HG03432 (cell line): ENCODE results near the gene NSD2.

Source experiments
- ATAC-seq: cut with Tn5 transposase; IDR thresholded peaks from one replicate; pipeline ENCODE4 v1.9.1; 2021; ENCODE audit warnings: mild to moderate bottlenecking, moderate library complexity; ENCODE audit not compliant: unreplicated experiment

The NSD2 gene

DNA sequence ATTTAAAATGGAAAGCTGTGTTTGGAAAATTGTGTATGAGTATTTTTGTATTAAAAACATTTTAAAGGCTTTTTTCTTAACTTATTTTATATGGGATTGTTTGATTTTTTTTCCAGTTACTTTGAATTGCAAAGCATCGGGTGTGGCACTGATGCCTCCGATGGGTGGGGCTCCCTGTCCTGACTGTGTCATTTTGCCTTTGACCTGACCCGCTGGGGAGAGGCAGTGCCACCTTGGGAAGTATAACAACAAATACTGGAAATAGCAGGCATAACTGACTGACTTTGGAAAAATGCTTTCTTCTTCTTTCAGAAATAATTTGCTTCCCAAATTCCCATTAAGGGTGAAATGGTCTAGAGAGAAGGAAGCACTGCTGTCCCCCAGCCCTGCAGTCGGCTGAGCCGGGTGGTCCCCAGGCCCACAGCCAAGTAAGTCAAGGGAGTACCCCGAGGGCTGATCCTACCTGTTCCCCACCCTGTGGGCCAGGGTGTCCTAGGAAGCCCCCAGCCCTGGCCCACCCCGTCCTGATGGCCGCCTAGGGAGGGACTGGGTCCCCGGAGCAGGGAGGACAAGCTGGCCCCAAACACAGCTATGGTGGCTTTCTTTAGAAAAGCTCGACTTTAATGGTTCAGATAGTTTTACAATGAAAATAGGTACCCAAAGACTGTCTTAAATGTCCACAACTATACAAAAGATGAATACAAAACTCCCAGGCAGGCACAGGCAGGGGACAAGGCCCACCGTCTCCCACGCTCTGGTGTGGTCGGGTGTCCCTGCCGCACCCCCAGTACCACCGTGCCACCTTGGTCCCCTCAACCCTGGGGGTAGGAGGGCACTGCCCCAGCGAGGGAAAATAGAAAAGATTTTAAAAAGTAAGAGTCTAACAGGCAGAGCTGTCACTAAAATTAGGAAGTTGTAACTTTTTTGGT is 111.2 kb downstream of the NSD2 start:
- no peak for ATAC-seq

DNA sequence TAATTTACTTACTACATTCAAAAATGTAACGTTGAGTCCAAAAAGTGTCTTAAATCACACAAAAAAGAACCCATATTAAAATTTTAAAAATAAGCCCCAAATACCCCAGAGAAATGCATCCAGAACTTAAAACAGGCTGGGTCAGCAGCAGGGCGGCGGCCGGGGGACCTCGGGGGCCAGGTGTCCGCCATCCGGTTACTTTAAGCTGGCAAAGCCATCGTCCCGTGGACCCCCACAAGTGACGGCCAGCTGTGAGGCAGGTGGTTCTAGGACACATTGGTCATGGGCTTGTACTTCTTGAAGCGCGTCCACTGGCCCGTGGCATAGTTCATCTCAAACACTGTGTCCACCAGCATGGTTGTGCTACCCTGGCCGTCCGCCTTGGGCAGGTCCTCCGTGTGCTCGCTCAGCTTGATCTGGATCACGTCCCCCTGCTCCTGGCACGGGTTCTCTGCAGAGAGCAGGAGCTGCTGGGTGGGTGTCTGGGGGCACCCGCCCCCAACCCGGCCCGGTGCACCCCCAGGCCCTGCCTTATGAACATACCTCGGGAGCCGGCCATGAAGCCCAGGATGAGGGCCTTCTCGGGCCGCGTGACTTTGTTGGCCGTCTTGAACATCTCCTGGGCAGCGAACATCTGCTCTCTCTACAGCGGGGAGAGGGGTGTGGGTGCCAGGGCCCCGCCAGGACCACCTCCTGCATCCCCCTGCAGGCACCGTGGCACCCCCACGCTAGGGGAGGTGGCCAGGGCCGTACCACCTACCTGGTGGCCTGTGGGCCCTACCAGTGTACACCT is 112.1 kb downstream of the NSD2 start:
- ATAC-seq: no peak

DNA sequence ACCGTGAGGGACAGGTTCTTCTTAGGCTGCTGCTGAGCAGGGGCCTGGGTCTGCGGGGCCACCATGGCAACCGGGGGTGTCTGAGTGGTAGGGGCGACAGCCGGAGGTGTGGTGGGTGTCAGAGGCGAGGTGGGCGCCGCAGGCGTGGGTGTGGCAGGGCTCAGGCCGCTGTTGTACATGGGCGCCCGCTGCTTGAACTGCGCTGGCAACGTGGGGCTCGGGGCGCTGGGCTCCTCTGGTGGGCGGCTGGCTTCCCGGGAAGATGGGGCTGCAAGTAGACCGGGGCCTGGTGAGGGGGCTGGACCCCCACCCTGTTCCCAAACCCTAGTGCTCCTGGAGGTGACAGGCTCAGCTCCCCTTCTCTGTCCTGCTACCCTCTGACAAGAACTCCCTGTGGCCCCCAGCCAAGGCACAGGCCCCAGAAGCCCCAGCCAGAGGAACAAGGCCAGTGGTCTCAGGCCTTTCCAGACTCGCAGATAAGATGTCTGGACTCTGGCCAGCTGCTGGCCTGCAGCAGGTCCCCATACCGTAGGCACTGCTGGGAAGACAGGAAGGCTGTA is 112.7 kb downstream of the NSD2 start:
- ATAC-seq: no peak

DNA sequence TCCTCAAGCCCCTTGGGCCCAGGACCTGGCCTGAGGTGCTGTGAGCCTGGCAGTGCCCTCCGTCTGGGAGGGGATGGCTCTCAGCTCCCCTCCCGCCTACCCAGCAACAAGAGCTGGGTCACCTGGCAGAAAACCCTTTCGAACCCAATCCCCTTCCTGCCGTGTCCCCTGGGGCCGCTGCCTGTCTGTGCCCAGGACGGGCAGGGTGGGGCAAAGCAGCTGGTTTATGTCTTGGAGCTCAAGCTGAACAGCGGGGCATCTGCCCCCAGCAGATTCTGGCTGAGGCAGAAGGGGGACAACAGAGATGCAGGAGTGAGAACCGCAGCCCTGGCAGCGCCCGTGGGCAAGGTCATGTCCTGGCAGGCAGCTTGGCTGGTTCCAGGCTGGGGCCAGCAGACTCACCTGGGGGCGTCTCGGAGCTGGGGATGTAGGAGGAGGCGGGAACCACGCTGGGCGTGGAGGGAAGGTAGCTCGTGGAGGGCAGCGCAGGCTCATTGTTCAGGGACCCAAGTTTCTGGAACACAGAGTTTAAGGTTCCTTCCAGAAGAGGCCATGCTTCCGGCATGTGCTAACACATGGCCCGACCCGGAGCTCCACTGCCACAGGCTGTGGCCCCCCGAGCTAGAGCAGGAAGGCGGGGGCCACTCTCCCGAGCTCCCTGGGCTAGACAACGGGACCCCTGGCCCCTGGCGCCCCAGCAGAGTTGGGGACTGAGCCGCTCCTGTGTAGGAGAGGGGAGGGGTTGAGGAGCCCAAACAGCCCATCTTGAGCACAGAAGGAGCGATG is 113.4 kb downstream of the NSD2 start:
- no peak for ATAC-seq

DNA sequence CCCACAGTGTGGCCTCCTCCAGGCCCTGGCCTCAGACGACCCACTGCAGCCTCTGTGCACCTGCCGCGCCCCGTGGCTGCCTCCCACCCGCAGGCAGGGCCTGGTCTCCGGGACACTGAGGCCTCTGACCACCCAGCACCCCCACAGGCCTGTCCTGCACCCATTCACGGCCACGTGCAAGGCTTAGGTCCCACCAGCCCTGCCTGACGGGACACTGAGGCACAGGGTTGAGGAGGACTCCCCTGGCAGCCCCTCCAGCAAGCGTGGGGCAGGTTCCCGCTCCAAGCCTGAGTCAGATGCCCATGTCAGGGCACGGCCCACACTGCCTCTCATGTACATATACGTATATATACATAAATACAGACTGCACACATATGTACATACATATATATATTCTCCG is 114.1 kb downstream of the NSD2 start:
- ATAC-seq: no peak

DNA sequence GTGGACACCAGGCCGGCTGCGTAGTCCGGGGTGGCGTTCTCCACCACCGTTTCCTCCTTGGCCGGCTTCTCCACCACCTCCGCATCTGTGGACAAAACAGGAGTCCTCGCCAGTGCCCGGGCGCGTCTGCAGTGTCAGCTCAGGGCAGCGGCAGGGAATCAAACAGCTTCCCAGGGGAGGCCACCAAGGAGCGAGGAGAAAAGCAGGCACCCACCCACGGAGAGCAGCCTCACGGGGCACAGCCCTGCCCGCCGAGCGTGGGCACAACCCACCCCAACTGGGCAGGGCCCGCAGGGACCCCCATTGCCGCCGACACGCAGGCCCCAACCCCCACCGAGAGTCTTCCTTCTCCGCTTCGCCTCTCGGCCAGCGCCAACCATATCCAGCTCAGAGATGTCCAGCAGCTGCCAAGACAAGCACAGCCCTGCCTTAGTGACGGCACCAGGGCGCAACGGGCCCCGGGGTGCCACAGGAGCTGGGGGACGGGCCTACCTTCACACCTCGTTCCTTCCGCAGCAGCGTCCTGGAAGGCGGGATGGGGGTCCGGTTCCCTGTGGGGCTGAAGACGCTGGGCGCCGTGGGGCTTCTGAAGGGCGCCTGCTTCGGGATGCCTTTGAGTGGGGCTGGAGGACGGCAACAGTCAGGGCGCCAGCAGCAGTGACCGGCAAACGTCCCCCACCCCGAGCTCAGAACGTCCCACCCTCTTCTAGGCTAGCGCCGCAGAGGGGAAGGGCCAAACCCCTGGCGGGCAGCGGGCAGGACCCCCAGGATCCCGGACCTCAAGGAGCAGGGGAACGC is 114.8 kb downstream of the NSD2 start:
- no peak for ATAC-seq

DNA sequence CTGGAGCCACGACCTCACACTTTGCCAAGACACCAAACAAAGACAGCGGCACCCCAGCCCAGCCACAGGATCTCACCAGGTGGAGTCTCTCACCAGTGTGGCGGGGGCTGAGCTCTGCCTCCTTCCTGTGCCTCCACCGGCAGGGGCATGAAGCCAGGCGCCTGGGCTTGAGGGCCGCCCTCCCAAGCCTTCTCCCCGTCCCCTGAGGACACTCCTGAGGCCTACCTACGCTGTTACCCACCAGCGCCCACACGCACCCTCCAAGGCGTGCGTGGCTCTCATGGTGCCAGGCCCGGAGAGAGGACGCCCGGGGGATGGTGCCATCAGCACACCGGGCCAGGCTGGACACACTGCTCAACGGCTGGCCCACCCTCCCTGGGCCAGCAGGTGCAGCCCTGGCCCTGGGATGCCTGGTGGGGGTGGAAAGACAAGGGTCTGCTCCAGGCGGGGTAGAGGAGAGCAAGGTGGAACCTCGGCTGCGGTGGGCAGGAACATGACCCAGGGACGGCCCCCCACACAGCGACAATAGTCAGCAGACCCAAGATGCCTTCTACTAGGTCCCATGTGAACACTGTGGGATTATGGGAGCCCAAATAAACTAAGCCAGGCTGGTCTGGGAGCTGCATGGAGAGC is 115.5 kb downstream of the NSD2 start:
- no peak for ATAC-seq

DNA sequence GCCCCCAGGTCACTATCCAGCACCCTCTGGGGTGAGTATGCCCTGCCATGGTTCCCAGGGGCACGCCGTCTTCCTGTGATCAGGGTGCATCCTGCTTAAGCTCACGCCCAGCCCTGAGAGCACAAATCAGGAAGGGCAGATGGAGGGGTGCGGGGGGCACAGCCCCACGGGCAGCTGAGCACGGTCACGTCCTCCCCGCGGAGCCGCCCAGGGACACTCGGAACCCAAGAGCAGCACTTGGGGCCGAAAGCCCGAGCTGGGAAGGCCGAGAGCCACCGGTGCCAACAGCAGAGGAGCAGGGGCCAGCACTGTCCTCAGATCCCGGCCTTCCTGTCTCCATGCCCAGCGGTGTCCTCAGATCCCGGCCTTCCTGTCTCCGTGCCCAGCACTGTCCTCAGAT is 116.1 kb downstream of the NSD2 start:
- no peak for ATAC-seq

DNA sequence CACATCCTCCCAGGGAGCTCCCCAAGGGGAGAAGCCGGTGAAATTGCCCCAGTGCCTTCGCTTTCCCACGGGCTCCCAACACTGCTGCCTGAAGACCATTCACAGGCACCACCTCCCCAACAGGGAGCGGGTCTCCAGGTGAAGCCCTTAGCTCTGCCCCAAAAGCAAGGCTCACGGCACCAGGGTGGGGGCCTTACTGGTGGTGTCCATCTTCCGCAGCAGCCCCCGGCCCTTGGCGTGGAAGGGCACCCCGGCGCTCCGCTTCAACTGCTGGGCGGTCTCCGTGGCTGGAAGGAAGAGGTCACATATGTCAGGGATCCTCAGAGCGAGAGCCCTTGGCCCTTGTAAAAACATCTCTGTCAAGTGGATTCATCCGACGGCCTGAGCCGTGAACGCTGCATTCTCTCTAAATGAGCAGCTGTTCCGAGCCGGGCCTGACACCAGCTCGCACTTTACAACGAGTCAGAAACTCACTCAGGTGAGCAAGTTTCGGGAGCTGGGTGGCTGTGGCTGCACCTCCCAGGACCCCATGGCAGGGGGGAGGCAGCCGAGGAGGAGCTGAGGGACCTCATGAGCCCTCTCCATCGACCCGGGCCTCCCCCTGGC is 116.6 kb downstream of the NSD2 start:
- no peak for ATAC-seq

DNA sequence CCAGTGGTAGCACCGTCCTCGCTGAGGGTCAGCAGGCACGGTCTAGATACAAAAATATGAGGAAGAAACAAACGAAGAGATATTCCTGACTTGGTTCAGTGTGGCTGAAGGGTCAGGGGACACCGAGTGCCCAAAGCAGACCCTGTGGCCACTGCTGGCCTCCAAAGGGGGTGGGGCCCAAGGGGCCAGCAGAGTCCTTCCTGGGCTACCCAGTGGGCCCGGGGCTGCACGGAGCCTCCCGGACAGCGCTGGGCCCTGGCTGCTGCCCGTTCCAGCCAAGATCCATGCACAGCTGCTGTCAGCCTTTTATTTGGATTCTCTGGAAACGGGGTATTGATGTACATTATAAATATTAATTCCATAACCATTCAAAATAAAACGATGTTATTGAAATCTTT is 117.1 kb downstream of the NSD2 start:
- ATAC-seq: no peak

DNA sequence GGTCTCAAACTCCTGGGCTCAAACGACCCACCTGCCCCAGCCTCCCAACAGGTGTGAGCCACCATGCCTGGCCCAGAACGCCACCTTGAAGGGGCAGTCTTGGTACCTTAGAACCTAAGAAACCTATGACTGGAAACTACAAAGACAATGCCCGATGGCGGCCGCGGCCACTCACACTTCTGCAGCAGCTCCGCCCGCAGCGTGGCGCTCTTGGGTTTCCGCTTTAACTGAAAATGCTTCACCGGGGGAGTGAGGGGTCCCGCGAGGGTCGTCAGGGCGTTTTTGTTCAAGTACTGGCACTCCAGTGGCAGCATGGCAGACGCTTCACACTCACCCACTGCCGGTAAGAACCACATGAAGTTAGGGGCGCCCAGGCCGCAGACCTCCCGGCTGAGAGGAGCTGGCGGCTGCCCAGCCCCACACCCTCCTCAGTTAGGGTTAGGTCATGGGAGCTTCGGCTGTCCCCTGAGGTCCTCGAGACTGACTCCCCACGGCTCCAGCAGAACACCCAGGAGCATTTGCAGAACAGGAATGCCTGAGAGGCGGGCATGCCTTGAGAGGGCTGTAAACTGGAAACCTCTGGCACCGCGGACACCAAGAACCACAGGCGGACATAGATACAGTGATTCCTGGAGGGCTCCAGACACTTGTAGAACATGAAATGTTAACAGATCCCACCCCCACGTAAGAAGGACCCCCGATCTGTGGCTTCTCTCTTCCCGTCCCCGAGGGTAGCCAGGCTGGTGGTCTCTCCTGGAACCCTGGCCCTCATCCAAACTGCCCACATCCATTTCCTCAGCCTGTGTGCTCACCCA is 118.5 kb downstream of the NSD2 start:
- no peak for ATAC-seq

DNA sequence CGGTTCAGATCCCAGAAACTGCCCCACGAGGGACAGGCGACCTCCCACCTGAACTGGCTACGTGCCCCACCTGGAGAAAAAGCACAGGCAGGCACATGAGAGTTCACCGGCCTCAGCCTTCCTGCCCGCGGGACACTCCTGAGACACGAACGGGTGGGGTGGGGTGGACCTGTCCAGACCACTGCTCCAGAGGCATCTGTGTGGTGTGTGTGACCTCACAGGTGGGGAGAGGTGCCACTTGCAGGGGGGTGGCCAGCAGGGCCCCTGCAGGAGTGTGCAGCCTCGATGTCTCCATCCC is 119.1 kb downstream of the NSD2 start:
- ATAC-seq: no peak

DNA sequence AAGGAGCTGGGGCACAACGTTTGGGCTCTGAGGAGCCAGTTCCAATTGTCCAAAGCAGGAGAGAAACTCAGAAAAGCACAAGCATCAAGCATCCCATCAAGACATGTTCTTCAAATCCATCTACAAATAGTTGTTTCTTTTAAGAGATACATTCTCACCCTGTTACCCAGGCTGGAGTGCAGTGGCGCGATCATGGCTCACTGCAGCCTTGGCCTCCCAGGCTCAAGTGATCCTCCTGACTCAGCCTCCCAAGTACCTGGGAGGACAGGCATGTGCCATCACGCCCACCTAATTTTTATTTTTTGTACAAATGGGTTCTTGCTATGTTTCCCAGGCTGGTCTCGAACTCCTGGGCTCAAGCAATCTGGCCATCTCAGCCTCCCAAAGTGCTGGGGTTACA is 119.5 kb downstream of the NSD2 start:
- ATAC-seq: no peak

DNA sequence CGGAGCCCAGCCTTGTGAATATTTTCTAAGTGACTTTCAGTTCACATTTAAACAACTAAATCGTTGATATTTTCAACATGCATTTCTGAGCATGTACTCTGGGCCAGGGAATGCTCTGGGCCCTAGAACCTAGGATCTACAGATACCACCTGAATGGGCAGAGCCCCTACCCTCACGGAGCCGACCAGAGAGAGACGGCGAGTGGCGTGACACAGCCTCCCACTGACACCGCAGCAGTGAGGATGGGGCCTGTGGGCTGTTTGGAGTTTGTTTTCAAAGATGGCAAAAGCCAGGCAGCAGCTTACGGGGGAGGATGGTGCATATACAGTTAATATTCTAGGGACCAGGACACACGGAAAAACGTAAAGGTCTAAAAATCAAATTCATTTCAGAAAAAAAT is 119.9 kb downstream of the NSD2 start:
- no peak for ATAC-seq

DNA sequence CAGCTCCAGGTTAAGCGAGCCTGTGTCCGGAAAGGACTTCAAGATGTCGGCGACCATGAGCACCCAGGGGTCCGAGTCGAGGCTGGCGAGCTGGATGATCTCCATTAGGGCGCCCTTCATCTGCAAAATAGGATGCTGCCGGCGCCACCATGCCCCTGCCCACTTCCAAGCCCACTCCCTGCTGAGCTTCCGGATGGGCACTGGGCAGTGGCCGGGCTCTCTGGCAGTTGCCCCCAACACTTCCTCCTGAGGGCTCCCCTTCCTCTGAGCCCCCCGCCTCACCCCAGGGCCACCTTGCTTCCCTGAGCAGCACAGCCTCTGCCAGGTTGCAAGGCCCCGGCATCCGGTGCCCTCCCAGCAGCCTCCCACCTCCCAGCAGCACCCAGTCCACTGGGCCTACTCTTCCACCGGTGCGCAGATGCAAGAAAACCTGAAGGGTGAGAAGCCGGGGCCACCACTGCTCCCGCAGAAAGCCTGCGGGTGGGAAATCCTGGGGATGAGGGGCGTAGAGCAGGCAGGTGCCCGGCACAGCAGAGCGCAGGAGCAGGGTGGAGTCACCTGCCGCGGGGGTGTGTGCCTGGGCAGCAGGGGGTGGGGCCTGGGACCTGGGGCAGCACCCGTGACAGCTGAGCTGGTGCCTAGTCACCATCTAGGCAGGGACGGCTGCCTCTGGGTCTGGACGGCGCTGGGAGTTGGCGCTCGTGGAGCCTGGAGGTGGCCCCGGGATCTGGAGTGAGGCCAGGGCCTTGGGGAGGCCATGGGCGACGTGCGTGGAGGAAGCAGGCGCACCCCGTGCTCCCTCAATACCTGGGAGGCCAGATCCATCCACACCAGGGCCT is 120.6 kb downstream of the NSD2 start:
- no peak for ATAC-seq

DNA sequence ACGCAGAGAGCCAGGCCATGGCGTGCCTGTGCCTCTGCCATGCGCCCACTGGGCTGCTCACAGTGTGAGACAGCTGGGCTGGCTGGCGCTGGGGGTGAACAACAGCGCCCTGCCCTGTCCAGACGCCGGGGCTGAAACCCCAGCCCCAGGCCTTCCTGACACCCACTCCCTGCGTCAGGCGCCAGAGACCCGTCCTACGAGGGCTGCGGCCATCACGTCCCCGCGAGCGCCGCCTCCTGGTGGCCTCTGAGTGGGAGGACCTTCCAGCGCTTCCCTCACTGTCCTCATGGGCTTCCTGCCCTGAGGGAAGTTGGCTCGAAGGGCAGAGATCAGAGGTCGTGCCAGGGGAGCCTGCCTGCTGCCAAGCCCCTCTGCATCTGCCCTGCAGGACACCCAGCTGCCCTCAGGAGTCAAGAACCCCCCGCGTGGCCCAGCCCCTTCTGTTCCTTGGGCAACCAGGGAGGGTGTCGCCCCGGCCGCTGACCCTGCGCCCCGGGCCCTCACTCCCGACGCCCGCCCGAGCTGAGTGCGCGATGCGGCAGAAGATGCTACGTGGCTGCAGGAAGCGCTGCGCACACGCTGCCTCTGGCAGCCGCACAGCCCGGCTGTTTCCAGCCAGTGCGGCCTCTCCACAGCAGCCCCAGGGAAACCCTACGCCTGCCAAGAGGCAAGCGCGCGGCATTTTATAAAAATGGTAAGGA is 121.4 kb downstream of the NSD2 start:
- no peak for ATAC-seq

DNA sequence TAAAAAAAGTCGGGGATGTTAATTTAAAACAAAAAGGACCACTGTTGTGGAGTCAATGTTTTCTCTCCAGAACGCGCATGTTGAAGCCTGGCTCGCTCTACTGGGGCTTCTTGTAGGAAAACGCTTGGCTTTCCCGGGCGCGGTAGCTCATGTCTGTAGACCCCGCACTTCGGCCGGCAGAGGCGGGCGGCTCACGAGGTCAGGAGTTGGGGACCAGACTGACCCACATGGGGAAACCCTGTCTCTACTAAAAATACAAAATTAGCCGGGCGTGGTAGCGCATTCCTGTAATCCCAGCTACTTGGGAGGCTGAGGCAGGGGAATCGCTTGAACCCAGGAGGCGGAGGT is 122.0 kb downstream of the NSD2 start:
- ATAC-seq: no peak
